Measurements from ENCODE around the gene PSAT1. TPM values are rescaled to one million over a fixed set of nuclear protein-coding genes. Genes with fewer than 3 reads are reported as not detected.

PSAT1 gene
- total RNA-seq (1 to 10 TPM; 1.7 to 4.1 TPM), polyA plus RNA-seq (1 to 10 TPM in 1 of 2 donors, under 1 TPM in 1; 0.56 to 2.6 TPM)
- long read RNA-seq, donor 1, transcript PSAT1-202 (9 exons, 2,188 nt), result major isoform, 7 of 8 reads
- long read RNA-seq, donor 1, partial matches to known transcripts, result 1 of 8 reads
- long read RNA-seq, donor 1, other reads (novel, unspliced or antisense), result 0 of 8 reads
- long read RNA-seq, donor 2, partial matches to known transcripts, result 0 of 1 reads
- long read RNA-seq, donor 2, other reads (novel, unspliced or antisense), result 0 of 1 reads

- Histone ChIP-seq H3K27ac (ENCODE audit: low read depth in 1 of 2, low read length in 2 of 2) (no peak within 1 kb of the TSS), H3K36me3 (ENCODE audit: control insufficient read depth in 1 of 2, insufficient read depth in 2 of 2, low read length in 1 of 2) (no peaks in the 10 kb centered on the region), H3K4me1 (ENCODE audit: control insufficient read depth in 1 of 2, insufficient read depth in 2 of 2, low read length in 2 of 2) (no peaks in the 10 kb centered on the region), H3K27me3 (ENCODE audit: control insufficient read depth in 1 of 2, insufficient read depth in 2 of 2, low read length in 1 of 2) (no peaks in the 10 kb centered on the region), H3K4me3 (ENCODE audit: low read length in 2 of 2) (peak within 1 kb of the TSS; percentile 27 to 41), H3K9me3 (ENCODE audit: control insufficient read depth, low read length) (no peaks in the 10 kb centered on the region)
- ATAC-seq (ENCODE audit: low FRiP score), result peak; percentile 97
- intact Hi-C loops (cut with DNase I), result loop anchor here in 1 of 2 donors (5.0 kb wide), 1 partner anchor 60 kb away; the partner anchor contains the start of gene CEP78
- WGBS, 2 donors, result 0% methylated on average over 67 to 76 of the region's 76 CpGs
- DNase-seq, result peak; percentile 90 to 94
These were observed at the start of gene PSAT1 for GRCh38 chr9:78296893-78297671. TSS of gene PSAT1 (plus strand) at chr9:78297125. CDS start at chr9:78297211, 86 bp downstream.

- H3K9me3 ChIP-seq (ENCODE audit: control insufficient read depth, low read length), result no peaks in the 10 kb centered on the region
- no peak overlapping the region for H3K4me3 ChIP-seq (ENCODE audit: low read length in 2 of 2)
- DNase-seq (no peak), ATAC-seq (ENCODE audit: low FRiP score) (no peak)
- H3K36me3 ChIP-seq (ENCODE audit: control insufficient read depth in 1 of 2, insufficient read depth in 2 of 2, low read length in 1 of 2), result peaks cover 0 to 2% of the 10 kb centered on the region in 2 donors
- H3K4me1 ChIP-seq (ENCODE audit: control insufficient read depth in 1 of 2, insufficient read depth in 2 of 2, low read length in 2 of 2), result no peaks in the 10 kb centered on the region
- H3K27ac ChIP-seq (ENCODE audit: low read depth in 1 of 2, low read length in 2 of 2), result no peak overlapping the region
- H3K27me3 ChIP-seq (ENCODE audit: control insufficient read depth in 1 of 2, insufficient read depth in 2 of 2, low read length in 1 of 2), result no peaks in the 10 kb centered on the region
- WGBS, 2 donors, result 96 to 98% methylated on average over 1 of the region's 1 CpG
- intact Hi-C loops (cut with DNase I), result no loop called here
These were observed 48.3 kb upstream of the PSAT1 start for GRCh38 chr9:78248635-78249034.

- intact Hi-C loops (cut with DNase I), result no loop called here
- Histone ChIP-seq H3K27ac (ENCODE audit: low read depth in 1 of 2, low read length in 2 of 2) (no peak overlapping the region), H3K4me3 (ENCODE audit: low read length in 2 of 2) (no peak overlapping the region), H3K27me3 (ENCODE audit: control insufficient read depth in 1 of 2, insufficient read depth in 2 of 2, low read length in 1 of 2) (no peaks in the 10 kb centered on the region), H3K36me3 (ENCODE audit: control insufficient read depth in 1 of 2, insufficient read depth in 2 of 2, low read length in 1 of 2) (no peaks in the 10 kb centered on the region), H3K9me3 (ENCODE audit: control insufficient read depth, low read length) (no peaks in the 10 kb centered on the region), H3K4me1 (ENCODE audit: control insufficient read depth in 1 of 2, insufficient read depth in 2 of 2, low read length in 2 of 2) (no peaks in the 10 kb centered on the region)
- no peak for ATAC-seq (ENCODE audit: low FRiP score)
- DNase-seq, result no peak
These were observed 47.4 kb upstream of the PSAT1 start for GRCh38 chr9:78249542-78249941.

GRCh38 chr9:78252616-78253015, 44.3 kb upstream of the PSAT1 start:
- Histone ChIP-seq H3K36me3 (ENCODE audit: control insufficient read depth in 1 of 2, insufficient read depth in 2 of 2, low read length in 1 of 2) (no peaks in the 10 kb centered on the region), H3K4me1 (ENCODE audit: control insufficient read depth in 1 of 2, insufficient read depth in 2 of 2, low read length in 2 of 2) (no peaks in the 10 kb centered on the region), H3K27me3 (ENCODE audit: control insufficient read depth in 1 of 2, insufficient read depth in 2 of 2, low read length in 1 of 2) (no peaks in the 10 kb centered on the region), H3K27ac (ENCODE audit: low read depth in 1 of 2, low read length in 2 of 2) (no peak overlapping the region), H3K9me3 (ENCODE audit: control insufficient read depth, low read length) (no peaks in the 10 kb centered on the region), H3K4me3 (ENCODE audit: low read length in 2 of 2) (no peak overlapping the region)
- intact Hi-C loops (cut with DNase I), result no loop called here
- WGBS, 2 donors, result 95 to 96% methylated on average over 1 of the region's 1 CpG
- no peak for DNase-seq
- ATAC-seq (ENCODE audit: low FRiP score), result no peak

- no peak for ATAC-seq (ENCODE audit: low FRiP score)
- DNase-seq, result no peak
- H3K9me3 ChIP-seq (ENCODE audit: control insufficient read depth, low read length), result no peaks in the 10 kb centered on the region
- no peaks in the 10 kb centered on the region for H3K27me3 ChIP-seq (ENCODE audit: control insufficient read depth in 1 of 2, insufficient read depth in 2 of 2, low read length in 1 of 2)
- no peaks in the 10 kb centered on the region for H3K36me3 ChIP-seq (ENCODE audit: control insufficient read depth in 1 of 2, insufficient read depth in 2 of 2, low read length in 1 of 2)
- 70 to 73% methylated on average over 4 of the region's 4 CpGs for WGBS, 2 donors
- no peaks in the 10 kb centered on the region for H3K4me1 ChIP-seq (ENCODE audit: control insufficient read depth in 1 of 2, insufficient read depth in 2 of 2, low read length in 2 of 2)
- no peak overlapping the region for H3K4me3 ChIP-seq (ENCODE audit: low read length in 2 of 2)
- intact Hi-C loops (cut with DNase I), result no loop called here
- no peak overlapping the region for H3K27ac ChIP-seq (ENCODE audit: low read depth in 1 of 2, low read length in 2 of 2)
These were observed 43.6 kb upstream of the PSAT1 start for GRCh38 chr9:78253285-78253684.

- H3K36me3 ChIP-seq (ENCODE audit: control insufficient read depth in 1 of 2, insufficient read depth in 2 of 2, low read length in 1 of 2), result peaks cover 0 to 7% of the 10 kb centered on the region in 2 donors
- ATAC-seq (ENCODE audit: low FRiP score), result no peak
- no peak overlapping the region for H3K27ac ChIP-seq (ENCODE audit: low read depth in 1 of 2, low read length in 2 of 2)
- no peaks in the 10 kb centered on the region for H3K27me3 ChIP-seq (ENCODE audit: control insufficient read depth in 1 of 2, insufficient read depth in 2 of 2, low read length in 1 of 2)
- WGBS, 2 donors, result 37 to 40% methylated on average over 2 of the region's 2 CpGs
- no peaks in the 10 kb centered on the region for H3K4me1 ChIP-seq (ENCODE audit: control insufficient read depth in 1 of 2, insufficient read depth in 2 of 2, low read length in 2 of 2)
- no peak overlapping the region for H3K4me3 ChIP-seq (ENCODE audit: low read length in 2 of 2)
- intact Hi-C loops (cut with DNase I), result loop anchor here (5.0 kb wide), 2 partner anchors 106 to 111 kb away; no protein-coding TSS in a partner anchor
- H3K9me3 ChIP-seq (ENCODE audit: control insufficient read depth, low read length), result no peaks in the 10 kb centered on the region
- no peak for DNase-seq
These were observed 35.4 kb upstream of the PSAT1 start for GRCh38 chr9:78261403-78262001.

- intact Hi-C loops (cut with DNase I), result loop anchor here (5.0 kb wide), 2 partner anchors 105 to 110 kb away; no protein-coding TSS in a partner anchor
- Histone ChIP-seq H3K27ac (ENCODE audit: low read depth in 1 of 2, low read length in 2 of 2) (no peak overlapping the region), H3K36me3 (ENCODE audit: control insufficient read depth in 1 of 2, insufficient read depth in 2 of 2, low read length in 1 of 2) (peaks cover 0 to 8% of the 10 kb centered on the region in 2 donors), H3K4me3 (ENCODE audit: low read length in 2 of 2) (no peak overlapping the region), H3K27me3 (ENCODE audit: control insufficient read depth in 1 of 2, insufficient read depth in 2 of 2, low read length in 1 of 2) (no peaks in the 10 kb centered on the region), H3K9me3 (ENCODE audit: control insufficient read depth, low read length) (no peaks in the 10 kb centered on the region), H3K4me1 (ENCODE audit: control insufficient read depth in 1 of 2, insufficient read depth in 2 of 2, low read length in 2 of 2) (no peaks in the 10 kb centered on the region)
- no peak for DNase-seq
- ATAC-seq (ENCODE audit: low FRiP score), result no peak
- 75 to 91% methylated on average over 2 of the region's 2 CpGs for WGBS, 2 donors
These were observed 34.3 kb upstream of the PSAT1 start for GRCh38 chr9:78262655-78263054.

- intact Hi-C loops (cut with DNase I), result no loop called here
- no peak overlapping the region for H3K4me3 ChIP-seq (ENCODE audit: low read length in 2 of 2)
- H3K36me3 ChIP-seq (ENCODE audit: control insufficient read depth in 1 of 2, insufficient read depth in 2 of 2, low read length in 1 of 2), result peaks cover 2 to 10% of the 10 kb centered on the region in 2 donors
- no peaks in the 10 kb centered on the region for H3K27me3 ChIP-seq (ENCODE audit: control insufficient read depth in 1 of 2, insufficient read depth in 2 of 2, low read length in 1 of 2)
- no peaks in the 10 kb centered on the region for H3K4me1 ChIP-seq (ENCODE audit: control insufficient read depth in 1 of 2, insufficient read depth in 2 of 2, low read length in 2 of 2)
- WGBS, 2 donors, result 96 to 97% methylated on average over 4 of the region's 4 CpGs
- ATAC-seq (ENCODE audit: low FRiP score) (no peak), DNase-seq (no peak)
- H3K9me3 ChIP-seq (ENCODE audit: control insufficient read depth, low read length), result no peaks in the 10 kb centered on the region
- no peak overlapping the region for H3K27ac ChIP-seq (ENCODE audit: low read depth in 1 of 2, low read length in 2 of 2)
These were observed 29.0 kb upstream of the PSAT1 start for GRCh38 chr9:78267889-78268288.
